Measurements from ENCODE around the gene S1PR5. TPM values are rescaled to one million over a fixed set of nuclear protein-coding genes. Genes with fewer than 3 reads are reported as not detected.

The S1PR5 gene
- total and polyA plus RNA-seq, 2 of the 8 experiments (the other 6 are each of a cell fraction or from before 2014, with no cell fraction given) = 2.4 to 8.6 TPM

- H2BK5ac ChIP-seq (ENCODE audit: low read depth, low read length) = no peak overlapping the region
- H3K9ac ChIP-seq (replicated peaks in 1 of 4; ENCODE audit: extremely low read depth in 1 of 4, low read depth in 3 of 4, low read length in 3 of 4) = no peak overlapping the region
- H3K18ac ChIP-seq (ENCODE audit: extremely low read depth, low read length) = no peak overlapping the region
- H3K23ac ChIP-seq (ENCODE audit: insufficient read length) = no peak overlapping the region
- H2AFZ ChIP-seq (ENCODE audit: low read length) = no peak overlapping the region
- H3K36me3 ChIP-seq (ENCODE audit: control insufficient read depth in 2 of 4, insufficient read depth in 4 of 4, low read length in 3 of 4) = no peaks in the 10 kb centered on the region
- no peaks in the 10 kb centered on the region for H3K79me2 ChIP-seq (ENCODE audit: control insufficient read depth in 1 of 2, insufficient read depth in 2 of 2, low read length in 2 of 2)
- WGBS, 2 experiments (ENCODE audit: extremely low coverage in 1 of 2, insufficient coverage in 1 of 2, insufficient read length in 1 of 2, insufficient replicate concordance in 2 of 2, low coverage in 1 of 2, low lambda C conversion rate in 2 of 2, missing lambda C conversion rate in 1 of 2) = 90% methylated on average over 15 of the region's 15 CpGs; no CpG with 5 or more reads in 1 of the 2 experiments
- DNase-seq (ENCODE audit: low read depth in 1 of 2, low spot score in 2 of 2) = no peak
- peaks cover 0 to 18% (median 7%) of the 10 kb centered on the region in 4 experiments; a peak in 5 of 7 replicates for H3K4me1 ChIP-seq (replicated peaks in 1 of 4; ENCODE audit: control insufficient read depth in 3 of 4, insufficient read depth in 4 of 4, low read length in 3 of 4)
- peaks cover 2% of the 10 kb centered on the region in 2 experiments for H4K20me1 ChIP-seq (replicated peaks in 1 of 2; ENCODE audit: control insufficient read depth in 1 of 2, insufficient read depth in 2 of 2, low read length in 2 of 2)
- peaks cover 15 to 37% (median 34%) of the 10 kb centered on the region in 4 experiments; a peak in 6 of 7 replicates for H3K27me3 ChIP-seq (replicated peaks in 1 of 4; ENCODE audit: control insufficient read depth in 3 of 4, extremely low read depth in 1 of 4, insufficient read depth in 3 of 4, low read length in 3 of 4)
- H3K9me3 ChIP-seq (ENCODE audit: insufficient read depth in 2 of 2, low read depth in 1 of 2, low read length in 1 of 2) = no peaks in the 10 kb centered on the region
- no peak for FAIRE-seq
- H2AK5ac ChIP-seq (ENCODE audit: low read depth, low read length) = no peak overlapping the region
- peaks cover 18% of the 10 kb centered on the region for H3K23me2 ChIP-seq (ENCODE audit: low read depth, low read length)
- H3K4me3 ChIP-seq (ENCODE audit: extremely low read depth in 1 of 4, insufficient read depth in 2 of 4, low read depth in 3 of 4, low read length in 4 of 4) = no peak overlapping the region
- no peak overlapping the region for H2BK120ac ChIP-seq (replicated peaks; ENCODE audit: low read depth, low read length)
- H2BK20ac ChIP-seq (ENCODE audit: low read length) = no peak overlapping the region
- H3K56ac ChIP-seq (replicated peaks; ENCODE audit: insufficient read length, low read depth, low read length) = no peak overlapping the region
- ChIA-PET POLR2A (ENCODE audit: partially characterized antibody) (no interaction called here), CTCF (ENCODE audit: partially characterized antibody) (interaction anchor here (0.6 to 5.6 kb wide), 10 partner anchors 13 to 331 kb away, joined by 3 to 46 read pairs (median 3); no protein-coding TSS in a partner anchor)
- no peak overlapping the region for H3K14ac ChIP-seq (ENCODE audit: insufficient read length)
- H4K8ac ChIP-seq (ENCODE audit: extremely low read depth, insufficient read depth, low read length) = no peak overlapping the region
- H2BK15ac ChIP-seq (ENCODE audit: low read length) = no peak overlapping the region
- H3K79me1 ChIP-seq (ENCODE audit: low read depth, low read length) = no peaks in the 10 kb centered on the region; the same call in 1 of the 2 replicates
- no peak overlapping the region for H4K91ac ChIP-seq (replicated peaks; ENCODE audit: insufficient read length, low read length)
- H2BK12ac ChIP-seq (ENCODE audit: low read depth, low read length) = no peak overlapping the region
- no peak overlapping the region for H4K5ac ChIP-seq (ENCODE audit: insufficient read length, low read depth, low read length)
- no peak overlapping the region for H3K4ac ChIP-seq (replicated peaks; ENCODE audit: insufficient read length, low read depth, low read length)
- no peak overlapping the region for H3K4me2 ChIP-seq (ENCODE audit: insufficient read depth in 1 of 2, low read depth in 2 of 2, low read length in 2 of 2)
- no peak overlapping the region for H3K27ac ChIP-seq (ENCODE audit: low read depth, low read length)
- TF ChIP-seq SP2 (IDR thresholded peaks at IDR 0.05; ENCODE audit: low read length) (no peak), SUZ12 (IDR thresholded peaks at IDR 0.05; ENCODE audit: low read length) (no peak), SIN3A (conservative IDR thresholded peaks at IDR 0.05 in 1 of 2, IDR thresholded peaks at IDR 0.05 in 1 of 2; ENCODE audit: low read depth in 1 of 2, low read length in 2 of 2) (no peak), KDM5A (IDR thresholded peaks at IDR 0.05; ENCODE audit: low read length) (no peak), RNF2 (IDR thresholded peaks at IDR 0.05; ENCODE audit: borderline replicate concordance, low read depth, low read length, missing control alignments, poor library complexity, severe bottlenecking) (no peak), YY1 (IDR thresholded peaks at IDR 0.05; ENCODE audit: low read depth, low read length) (no peak), SAP30 (IDR thresholded peaks at IDR 0.05; ENCODE audit: insufficient read depth, insufficient replicate concordance, low read length) (no peak), SIRT6 (IDR thresholded peaks at IDR 0.05; ENCODE audit: low read length) (no peak), CBX8 (IDR thresholded peaks at IDR 0.05; ENCODE audit: borderline replicate concordance, low read depth, low read length) (no peak), EGR1 (IDR thresholded peaks at IDR 0.05; ENCODE audit: borderline replicate concordance, low read depth, low read length) (no peak)
- TF ChIP-seq, protein P1, sequence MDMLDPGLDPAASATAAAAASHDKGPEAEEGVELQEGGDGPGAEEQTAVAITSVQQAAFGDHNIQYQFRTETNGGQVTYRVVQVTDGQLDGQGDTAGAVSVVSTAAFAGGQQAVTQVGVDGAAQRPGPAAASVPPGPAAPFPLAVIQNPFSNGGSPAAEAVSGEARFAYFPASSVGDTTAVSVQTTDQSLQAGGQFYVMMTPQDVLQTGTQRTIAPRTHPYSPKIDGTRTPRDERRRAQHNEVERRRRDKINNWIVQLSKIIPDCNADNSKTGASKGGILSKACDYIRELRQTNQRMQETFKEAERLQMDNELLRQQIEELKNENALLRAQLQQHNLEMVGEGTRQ (IDR thresholded peaks at IDR 0.05; ENCODE audit: low read length) = no peak
Measured at GRCh38 chr19:10520652-10521318, 3.5 kb upstream of the S1PR5 start.

All from H1 (cell line).